Activated effector memory CD4-positive, alpha-beta T cell treated with anti-CD3 and anti-CD28 coated beads, Interleukin-2, amount 50 U/mL, for 16 hours (primary cell): ENCODE data around the gene HOTAIR.

ENCODE experiments used
- DNase-seq: peaks from one replicate; pipeline ENCODE4 v3.0.0-alpha.2; 2020

The HOTAIR gene

GRCh38 chr12:53939141-53940108, 35.3 kb downstream of the HOTAIR start:
- no peak for DNase-seq

DNA sequence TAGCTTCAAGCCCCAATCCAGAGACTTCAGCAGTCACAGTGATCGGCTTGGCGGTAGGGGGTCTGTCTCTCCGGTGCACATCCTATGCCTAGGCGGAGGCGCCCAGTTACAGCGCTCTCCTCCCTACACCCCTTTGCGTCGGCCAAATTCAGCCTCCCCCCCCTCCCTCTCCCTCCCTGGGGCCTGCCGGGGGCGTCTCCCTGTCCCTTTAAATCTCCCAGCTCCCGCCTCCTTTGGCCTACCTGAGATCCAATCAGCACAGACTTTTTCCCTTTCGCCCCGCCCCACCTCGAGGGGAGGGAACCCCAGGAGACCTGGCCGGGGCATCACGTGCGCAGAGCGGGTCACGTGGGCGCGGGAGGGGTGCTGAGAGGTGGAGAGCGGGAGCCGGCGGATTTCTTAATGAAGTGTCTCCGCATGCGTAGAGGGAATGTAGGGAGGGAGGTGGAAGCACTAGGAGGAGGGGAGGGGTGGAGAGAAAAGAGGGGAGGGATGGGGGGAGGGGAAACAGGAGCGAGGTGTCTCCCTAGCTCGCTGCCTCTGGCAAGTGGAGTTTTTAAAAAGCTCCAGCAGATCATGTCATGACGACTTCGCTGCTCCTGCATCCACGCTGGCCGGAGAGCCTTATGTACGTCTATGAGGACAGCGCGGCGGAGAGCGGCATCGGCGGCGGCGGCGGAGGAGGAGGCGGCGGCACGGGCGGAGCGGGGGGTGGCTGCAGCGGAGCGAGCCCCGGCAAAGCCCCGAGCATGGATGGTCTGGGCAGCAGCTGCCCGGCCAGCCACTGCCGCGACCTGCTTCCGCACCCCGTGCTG, 36.2 kb downstream of the HOTAIR start, which contains the start of gene HOXC13:
Gene HOXC13 (plus strand): TSS at position 506 of the 815 bp plus-strand sequence. CDS start 76 bp downstream, at position 582.
- DNase-seq: no peak

- no peak for DNase-seq
Observed at GRCh38 chr12:53937596-53938325, 37.0 kb downstream of the HOTAIR start.

DNA sequence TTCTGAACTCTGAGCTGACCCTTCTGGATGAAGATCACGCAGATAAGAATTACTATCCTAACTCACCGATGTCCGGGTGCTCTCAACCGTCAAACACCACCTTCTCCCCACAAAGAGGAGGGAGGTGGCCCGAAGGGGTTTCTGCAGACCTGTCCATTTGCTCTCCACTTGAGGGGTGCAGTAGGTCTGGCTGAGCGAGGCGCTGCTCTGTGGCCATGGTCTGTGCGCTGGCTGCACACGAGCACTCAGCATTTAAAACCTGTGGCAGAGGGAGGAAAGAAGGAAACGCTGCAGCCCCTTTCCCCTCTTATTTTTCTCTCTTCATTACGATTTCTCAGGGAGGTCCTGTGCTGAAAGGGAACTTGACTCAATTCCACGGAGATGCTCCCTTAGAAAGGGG, 37.7 kb downstream of the HOTAIR start:
- no peak for DNase-seq

DNA sequence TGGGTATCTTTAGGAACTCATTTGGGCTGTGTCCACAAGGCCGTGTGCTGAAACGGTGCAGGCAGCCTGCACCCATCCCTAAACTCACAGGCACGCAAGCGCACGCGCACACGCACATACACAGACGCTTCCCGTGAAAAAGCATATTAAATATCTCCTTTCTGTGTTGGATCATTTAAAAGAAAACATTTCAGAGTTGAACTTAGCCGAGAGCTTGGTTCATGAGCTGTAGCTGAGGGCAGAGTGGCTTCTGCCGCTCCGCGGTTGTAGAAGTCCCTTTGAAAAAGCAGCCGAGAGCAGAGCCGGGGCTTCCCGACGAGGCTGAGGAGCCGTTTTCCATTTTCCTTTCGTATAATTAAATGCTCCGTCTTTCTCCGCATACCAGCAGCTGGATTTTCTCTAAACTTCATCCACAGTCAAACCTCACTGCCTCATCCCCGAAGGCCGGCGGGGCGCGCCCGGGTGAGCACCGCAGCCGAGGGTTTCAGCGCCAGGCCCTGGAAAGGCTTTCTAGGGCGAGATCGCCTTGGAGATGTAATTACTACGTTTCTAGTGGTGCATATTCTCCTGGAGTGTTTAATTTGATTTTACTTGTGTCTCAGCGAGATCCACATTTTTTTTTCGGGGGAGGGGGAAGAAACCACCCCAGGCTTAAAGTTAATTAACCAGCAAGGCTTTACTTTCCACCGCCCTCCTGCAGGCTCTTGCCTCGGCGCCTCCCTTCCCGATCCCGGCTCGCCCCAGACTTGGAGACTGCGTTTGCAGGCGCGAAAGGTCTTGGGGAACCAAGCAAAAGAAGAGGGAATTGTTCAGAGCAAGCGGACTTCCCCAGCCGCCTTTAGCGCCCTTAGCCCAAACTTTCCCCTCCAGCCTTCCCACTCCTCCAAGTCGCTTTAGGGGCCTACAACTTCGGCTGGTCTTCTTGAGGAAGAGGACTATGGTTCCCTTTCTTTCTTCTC, 39.1 kb downstream of the HOTAIR start:
- no peak for DNase-seq

GRCh38 chr12:53932915-53933314, 41.8 kb downstream of the HOTAIR start:
- no peak for DNase-seq

- no peak for DNase-seq
Observed at GRCh38 chr12:53931844-53932581, 42.7 kb downstream of the HOTAIR start.

- no peak for DNase-seq
Observed at GRCh38 chr12:53930591-53931255, 44.0 kb downstream of the HOTAIR start.

DNA sequence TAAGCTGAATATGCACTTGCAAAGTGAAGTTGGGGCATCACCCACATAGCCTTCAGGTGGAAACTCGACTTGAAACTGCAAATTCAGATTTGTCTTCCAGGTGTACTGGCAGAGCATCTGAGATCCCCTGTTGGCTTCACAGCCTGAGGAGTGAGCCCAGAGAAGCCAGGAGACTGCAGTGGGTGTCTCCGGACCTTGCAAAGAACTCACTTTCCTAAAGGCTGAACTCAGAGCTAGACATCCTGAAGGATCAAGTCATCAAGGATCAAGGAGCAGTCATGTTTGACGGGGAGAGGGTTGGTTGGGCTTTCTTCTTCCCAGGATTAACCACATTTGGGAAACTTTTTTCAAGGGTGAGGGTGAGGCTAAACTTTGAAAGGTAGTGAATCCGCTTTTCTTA, 45.2 kb downstream of the HOTAIR start:
- DNase-seq: no peak

- DNase-seq: no peak
Observed at GRCh38 chr12:53928054-53928835, 46.5 kb downstream of the HOTAIR start.

GRCh38 chr12:53927220-53928029, 47.3 kb downstream of the HOTAIR start:
- no peak for DNase-seq

DNA sequence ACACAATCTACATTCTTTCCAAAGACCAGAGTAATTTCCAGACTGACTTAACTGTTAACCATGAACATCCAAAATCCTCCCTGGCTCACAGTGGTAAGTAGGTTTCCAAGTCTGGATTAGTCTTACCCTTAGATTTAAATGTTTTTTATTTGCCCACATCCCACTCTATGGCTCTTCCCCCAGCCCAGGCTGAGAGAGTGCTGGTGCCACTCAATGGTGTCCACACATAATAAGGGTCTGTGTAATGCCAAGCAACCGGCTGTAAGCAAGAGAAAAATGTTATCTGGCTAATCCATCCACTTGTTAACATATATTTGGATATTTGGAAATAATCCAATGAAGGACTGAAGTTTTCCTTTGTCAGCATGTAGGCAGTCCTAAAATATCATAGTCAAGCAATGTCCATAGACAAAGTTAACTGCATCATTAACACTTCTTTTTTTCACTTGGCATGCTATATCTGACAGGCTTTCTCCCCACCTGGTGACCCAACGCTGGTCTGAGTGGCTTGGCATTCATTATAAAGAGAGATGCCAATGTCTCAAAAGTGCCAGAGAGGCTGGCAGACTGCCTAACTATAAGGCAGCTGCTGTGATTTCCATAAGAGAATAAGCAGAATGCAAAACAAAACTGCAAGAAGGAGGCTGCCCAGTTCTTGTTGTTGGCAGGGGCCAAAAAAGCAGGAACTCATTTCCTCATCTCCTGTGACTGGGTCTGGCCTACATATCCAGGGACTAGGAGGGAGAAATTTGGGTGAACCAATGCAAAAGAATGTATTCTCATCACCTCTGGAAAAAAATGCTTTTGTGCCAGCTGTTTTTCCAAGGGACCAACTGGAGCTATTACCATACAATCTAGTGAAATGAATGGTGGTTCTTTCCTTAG, 50.0 kb downstream of the HOTAIR start:
- DNase-seq: no peak

GRCh38 chr12:53916788-53917655, 57.7 kb downstream of the HOTAIR start:
- DNase-seq: no peak
